Stimulated activated CD4-positive, alpha-beta T cell treated with anti-CD3 and anti-CD28 coated beads, Interleukin-15, amount 100 ng/mL, for 24 hours (primary cell): ENCODE data around the gene ZBTB8OS.

ENCODE experiments used
- DNase-seq: peaks from one replicate; pipeline ENCODE4 v3.0.0-alpha.2; 2020

ZBTB8OS gene

GRCh38 chr1:32606565-32607371 is 43.6 kb downstream of the ZBTB8OS start:
- no peak for DNase-seq

GRCh38 chr1:32605711-32606424 is 44.5 kb downstream of the ZBTB8OS start:
- DNase-seq = no peak

GRCh38 chr1:32600034-32600433 is 50.3 kb downstream of the ZBTB8OS start:
- DNase-seq = no peak

- no peak for DNase-seq
These were observed 57.4 kb downstream of the ZBTB8OS start for GRCh38 chr1:32592943-32593342.

- peak; percentile 4 for DNase-seq
These were observed 69.9 kb downstream of the ZBTB8OS start for GRCh38 chr1:32580348-32581017.
